Dermis blood vessel endothelial cell (primary cell): ENCODE data around the gene MRPS14. TPM values are rescaled to one million over a fixed set of nuclear protein-coding genes. Genes with fewer than 3 reads are reported as not detected.
"Not testable (repeated sequence)": the region's sequence is repeated elsewhere in the genome, so short reads cannot be mapped to it uniquely, and the experiment has no call there.

ENCODE experiments used
- DNase-seq: peaks from one replicate; pipeline ENCODE4 v3.0.0; 2010
- total RNA-seq: library from RNA; depleted of rRNA; stranded (reverse); fragments of >200 nt; gene quantifications from 2 replicates; pipeline ENCODE4 v1.2.3, GENCODE V29; 2014

The MRPS14 gene
- total RNA-seq, result 27.1 and 27.4 TPM in 2 replicates

- DNase-seq, result peak; percentile 99
Observed at GRCh38 chr1:175023043-175023921, at the start of gene MRPS14. MRPS14 (minus strand) TSS chr1:175023425; CDS start chr1:175023408, 17 bp downstream.

GRCh38 chr1:175072099-175072951 is 49.1 kb upstream of the MRPS14 start:
- DNase-seq, result peak; percentile 61

DNA sequence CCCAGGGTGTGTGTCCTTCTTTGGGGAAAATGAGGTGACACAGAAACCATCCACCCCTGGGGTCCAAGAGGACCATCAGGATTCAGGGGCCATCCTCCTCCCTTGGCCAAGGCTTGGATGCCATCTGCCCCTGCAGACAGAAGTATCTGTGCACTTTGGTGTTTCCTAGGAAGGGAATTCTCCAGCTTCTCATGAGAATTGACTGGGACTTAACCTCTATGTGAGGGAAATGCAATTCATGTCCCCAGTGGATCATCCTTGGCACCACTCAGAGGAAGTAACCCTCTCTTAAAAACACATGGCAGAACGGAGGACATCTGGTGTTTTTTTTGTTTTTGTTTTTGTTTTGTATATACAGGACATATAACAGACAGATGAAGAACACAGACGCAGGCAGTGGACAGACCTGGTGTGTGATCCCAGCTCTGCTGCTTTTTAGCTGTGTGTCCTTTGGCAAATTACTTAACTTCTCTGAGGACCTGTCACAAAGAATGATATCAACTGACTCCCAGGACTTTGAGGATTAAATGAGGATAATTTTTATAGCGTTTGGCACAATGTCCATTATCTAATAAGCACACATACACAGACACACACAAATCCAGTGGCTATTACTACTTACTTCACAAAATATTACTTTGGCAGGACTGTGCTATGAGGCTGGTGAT is 48.2 kb upstream of the MRPS14 start:
- no peak for DNase-seq

- no peak for DNase-seq
Observed at GRCh38 chr1:175070818-175071217, 47.6 kb upstream of the MRPS14 start.

GRCh38 chr1:175067362-175068106 is 44.3 kb upstream of the MRPS14 start, which contains the start of gene TNN:
TNN (plus strand) TSS chr1:175067833; CDS start chr1:175077419, 9,586 bp downstream.
- no peak for DNase-seq

- no peak for DNase-seq
Observed at GRCh38 chr1:175062858-175063257, 39.6 kb upstream of the MRPS14 start.

GRCh38 chr1:175062339-175062738 is 39.1 kb upstream of the MRPS14 start:
- no peak for DNase-seq

DNA sequence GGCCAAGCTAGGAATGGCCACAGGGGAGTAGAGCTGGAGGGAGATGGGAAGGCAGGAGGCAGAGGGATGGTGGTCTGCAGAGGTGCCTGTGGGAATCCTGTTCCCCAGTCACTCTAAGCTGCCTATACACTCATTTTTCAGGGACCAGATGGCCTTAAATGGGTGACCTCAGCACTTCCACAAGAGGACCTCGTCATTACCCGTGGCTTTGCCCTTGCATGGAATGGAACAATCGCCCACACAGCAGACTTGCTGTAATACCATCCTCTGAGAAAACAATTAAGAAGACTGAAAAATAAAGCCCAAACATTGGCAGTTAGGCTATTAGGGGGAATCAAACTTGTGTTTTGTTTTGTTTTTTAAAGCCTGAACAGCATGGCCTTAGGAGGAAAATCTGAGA is 31.5 kb upstream of the MRPS14 start:
- DNase-seq, result no peak

DNA sequence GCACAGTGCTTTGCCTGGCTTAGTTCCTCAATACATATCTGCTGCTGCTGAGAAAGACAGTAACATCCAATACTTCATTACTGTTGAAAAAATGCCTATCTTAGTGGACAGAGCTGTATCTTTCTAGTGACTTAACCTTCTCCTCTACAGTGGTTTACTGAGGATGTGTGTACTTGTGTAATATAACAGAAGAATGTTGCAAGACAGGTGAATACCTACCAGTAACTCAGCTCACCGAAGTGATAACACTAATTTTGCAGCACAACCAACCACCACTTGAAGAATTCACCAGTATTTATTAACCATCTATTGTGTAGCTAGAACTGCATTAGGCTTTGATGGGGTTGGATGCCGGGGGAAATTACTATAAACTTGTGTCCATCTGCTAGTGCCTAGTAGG is 27.8 kb upstream of the MRPS14 start:
- no peak for DNase-seq

GRCh38 chr1:175045519-175045918 is 22.3 kb upstream of the MRPS14 start:
- DNase-seq, result no peak

GRCh38 chr1:175045097-175045496 is 21.9 kb upstream of the MRPS14 start:
- DNase-seq, result no peak

DNA sequence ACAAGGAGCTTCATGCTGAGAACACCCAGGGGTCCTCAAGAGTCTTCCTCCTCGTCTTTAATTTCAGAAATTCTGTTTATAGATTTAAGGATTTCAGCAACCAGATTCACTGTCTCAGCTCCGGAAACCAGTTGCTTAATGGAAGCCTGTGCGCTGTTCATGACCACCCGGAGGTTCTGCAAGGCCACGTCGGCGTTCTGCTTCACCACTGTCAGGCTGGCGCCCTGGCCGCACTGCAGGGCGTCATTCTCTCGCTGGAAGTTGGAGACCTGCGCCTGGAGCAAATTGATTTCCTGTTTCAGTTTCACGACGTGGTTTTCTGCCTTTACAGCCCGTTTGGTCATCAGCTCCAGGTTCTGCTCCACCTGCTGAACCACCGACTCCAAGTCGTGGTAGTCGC is 21.4 kb upstream of the MRPS14 start:
- not testable (repeated sequence) for DNase-seq

DNA sequence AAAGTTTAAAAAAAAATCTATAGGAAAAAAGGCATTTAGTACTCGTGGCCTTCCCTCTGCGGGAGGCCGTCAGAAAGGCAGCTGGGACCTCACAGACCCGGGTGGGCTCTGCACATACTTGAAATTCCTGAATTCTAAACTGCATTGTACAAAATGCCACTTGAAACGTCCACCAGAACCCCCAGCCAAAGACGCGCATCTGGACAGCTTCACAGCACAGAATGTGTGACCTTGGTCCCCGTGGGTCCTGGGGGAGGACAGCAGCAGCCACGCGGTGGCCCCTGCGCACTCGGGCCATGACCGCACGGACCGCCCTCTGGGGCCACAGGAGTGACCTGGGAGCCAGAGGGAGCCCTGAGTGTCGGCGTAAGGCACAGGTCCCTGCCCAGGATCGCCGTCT is 20.6 kb upstream of the MRPS14 start:
- DNase-seq, result no peak

DNA sequence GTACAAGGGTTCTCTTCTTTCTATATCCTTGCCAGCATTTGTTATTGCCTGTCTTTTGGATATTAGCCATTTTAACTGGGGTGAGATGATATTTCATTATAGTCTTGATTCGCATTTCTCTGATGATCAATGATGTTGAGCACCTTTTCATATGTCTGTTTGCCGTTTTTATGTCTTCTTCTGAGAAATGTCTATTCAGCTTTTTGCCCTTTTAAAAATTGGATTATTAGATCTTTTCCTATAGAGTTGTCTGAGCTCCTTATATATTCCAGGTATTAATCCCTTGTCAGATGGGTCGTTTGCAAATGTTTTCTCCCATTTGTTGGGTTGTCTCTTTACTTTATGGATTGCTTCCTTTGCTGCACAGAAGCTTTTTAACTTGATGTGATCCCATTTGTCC is 19.4 kb upstream of the MRPS14 start:
- no peak for DNase-seq

GRCh38 chr1:175040324-175040879 is 17.2 kb upstream of the MRPS14 start:
- no peak for DNase-seq

GRCh38 chr1:175037416-175037815 is 14.2 kb upstream of the MRPS14 start:
- no peak for DNase-seq

DNA sequence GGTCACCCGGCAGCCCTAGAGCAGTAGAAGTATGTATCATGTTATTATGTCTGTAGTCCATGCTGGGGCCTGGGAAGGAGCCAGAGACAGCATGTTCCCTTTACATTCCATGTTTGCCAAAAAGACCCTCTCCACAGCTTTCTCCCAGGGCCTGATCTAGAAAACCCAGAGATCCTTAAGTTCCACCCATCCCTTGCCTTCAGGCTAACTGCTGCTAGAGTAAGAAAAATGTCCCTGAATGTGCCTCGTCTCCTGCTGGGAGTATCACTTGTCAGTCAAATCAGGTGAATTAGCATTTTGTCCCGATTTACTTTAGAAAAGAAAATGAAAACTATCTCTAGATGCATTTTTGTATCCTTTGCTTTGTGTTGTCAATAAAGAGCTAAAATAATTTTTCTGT is 13.3 kb upstream of the MRPS14 start:
- no peak for DNase-seq

GRCh38 chr1:175035865-175036264 is 12.6 kb upstream of the MRPS14 start:
- no peak for DNase-seq

DNA sequence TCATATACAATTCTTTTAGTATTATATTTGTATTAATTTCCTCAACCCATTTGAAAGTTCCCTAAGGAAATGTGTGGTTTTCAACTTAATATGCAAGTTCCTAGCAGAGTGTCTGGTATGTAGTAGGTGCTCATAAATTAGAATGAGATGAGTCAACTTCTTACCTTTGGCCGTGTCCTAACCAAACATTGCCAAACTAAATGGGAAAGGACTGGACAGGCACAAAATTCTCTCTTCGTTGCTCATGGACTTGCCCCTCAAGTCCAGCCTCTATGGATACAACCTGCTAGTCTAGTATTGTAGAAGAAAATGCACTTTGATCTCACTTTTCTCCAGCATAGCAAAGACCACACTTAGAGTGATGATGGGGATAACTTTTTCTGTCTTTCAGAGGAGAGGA is 11.6 kb upstream of the MRPS14 start:
- no peak for DNase-seq

DNA sequence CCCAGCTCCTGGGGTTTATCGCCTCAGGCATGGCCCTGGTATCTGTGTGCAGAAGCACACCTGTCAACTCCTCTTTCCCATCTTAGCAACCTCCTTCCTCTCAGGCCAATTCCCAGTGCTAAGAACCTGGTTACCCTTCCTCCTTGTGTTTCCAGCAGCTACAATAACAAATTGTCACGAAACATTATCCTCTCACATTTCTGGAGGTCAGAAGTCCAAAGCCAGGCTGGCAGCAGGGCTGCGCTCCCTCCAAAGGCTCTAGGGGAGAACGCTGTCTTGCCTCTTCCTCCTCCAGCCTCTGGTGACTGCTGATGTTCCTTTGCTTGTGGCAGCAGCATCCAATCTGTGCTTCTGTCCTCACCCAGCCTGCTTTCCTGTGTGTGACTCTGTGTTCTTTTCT is 10.7 kb upstream of the MRPS14 start:
- no peak for DNase-seq

GRCh38 chr1:175024773-175025172 is 1.5 kb upstream of the MRPS14 start:
- no peak for DNase-seq

DNA sequence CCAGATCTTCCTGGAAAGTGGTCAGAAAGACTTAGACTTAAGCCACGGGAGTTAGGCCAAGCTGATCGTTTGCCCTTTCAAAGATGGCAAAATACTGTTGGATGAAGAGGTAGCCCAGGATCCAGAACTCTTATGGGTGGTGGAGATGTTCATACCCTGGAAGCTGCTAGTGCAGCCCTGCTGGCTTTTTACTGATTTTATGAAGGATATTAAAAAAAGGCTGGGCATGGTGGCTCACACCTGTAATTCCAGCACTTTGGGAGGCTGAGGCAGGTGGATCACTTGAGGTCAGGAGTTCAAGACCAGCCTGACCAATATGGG is 657 bp upstream of the MRPS14 start:
- not testable (repeated sequence) for DNase-seq
